HG03097 (cell line): ENCODE measurements around the gene FSTL4.

Experiments used
- ATAC-seq: cut with Tn5 transposase; IDR thresholded peaks from one replicate; pipeline ENCODE4 v1.9.1; 2021; ENCODE audit not compliant: unreplicated experiment, low FRiP score

FSTL4 gene

GRCh38 chr5:133611357-133612248 is 738 bp downstream of the FSTL4 start:
- ATAC-seq: no peak

- no peak for ATAC-seq
Observed at GRCh38 chr5:133610489-133611356, 1.6 kb downstream of the FSTL4 start.

- no peak for ATAC-seq
Observed at GRCh38 chr5:133607451-133607850, 4.9 kb downstream of the FSTL4 start.

GRCh38 chr5:133606835-133607234 is 5.5 kb downstream of the FSTL4 start:
- ATAC-seq: no peak

- ATAC-seq: no peak
Observed at GRCh38 chr5:133605323-133605722, 7.0 kb downstream of the FSTL4 start.

- ATAC-seq: no peak
Observed at GRCh38 chr5:133603711-133604110, 8.6 kb downstream of the FSTL4 start.

GRCh38 chr5:133602835-133603380 is 9.4 kb downstream of the FSTL4 start:
- no peak for ATAC-seq

- no peak for ATAC-seq
Observed at GRCh38 chr5:133599600-133599999, 12.7 kb downstream of the FSTL4 start.

- ATAC-seq: no peak
Observed at GRCh38 chr5:133599044-133599443, 13.3 kb downstream of the FSTL4 start.

GRCh38 chr5:133596049-133596448 is 16.3 kb downstream of the FSTL4 start:
- ATAC-seq: no peak

GRCh38 chr5:133595465-133595864 is 16.9 kb downstream of the FSTL4 start:
- ATAC-seq: no peak

GRCh38 chr5:133589286-133589685 is 23.1 kb downstream of the FSTL4 start:
- no peak for ATAC-seq

- ATAC-seq: no peak
Observed at GRCh38 chr5:133582971-133583370, 29.4 kb downstream of the FSTL4 start.

- no peak for ATAC-seq
Observed at GRCh38 chr5:133581918-133582317, 30.4 kb downstream of the FSTL4 start.

GRCh38 chr5:133581348-133581747 is 31.0 kb downstream of the FSTL4 start:
- ATAC-seq: no peak

- no peak for ATAC-seq
Observed at GRCh38 chr5:133580618-133581017, 31.7 kb downstream of the FSTL4 start.

GRCh38 chr5:133579766-133580165 is 32.6 kb downstream of the FSTL4 start:
- ATAC-seq: no peak

GRCh38 chr5:133569347-133569746 is 43.0 kb downstream of the FSTL4 start:
- no peak for ATAC-seq

GRCh38 chr5:133565993-133566392 is 46.3 kb downstream of the FSTL4 start:
- no peak for ATAC-seq

GRCh38 chr5:133564921-133565565 is 47.3 kb downstream of the FSTL4 start:
- no peak for ATAC-seq

- no peak for ATAC-seq
Observed at GRCh38 chr5:133562554-133562953, 49.8 kb downstream of the FSTL4 start.
